COLO668 (cell line): Measurements from ENCODE around the gene NEDD1.

Source experiments
- DNase-seq: peaks from one replicate; lab custom pipeline; 2025; ENCODE audit not compliant: unreplicated experiment; lab: John Stamatoyannopoulos, UW

The NEDD1 gene

GRCh38 chr12:96897421-96897820 lies 9.6 kb upstream of the NEDD1 start:
- no peak for DNase-seq

GRCh38 chr12:96901175-96901574 lies 5.9 kb upstream of the NEDD1 start:
- DNase-seq, result no peak

GRCh38 chr12:96902076-96902475 lies 5.0 kb upstream of the NEDD1 start:
- no peak for DNase-seq

GRCh38 chr12:96906498-96906848 lies 584 bp upstream of the NEDD1 start:
- DNase-seq, result no peak

GRCh38 chr12:96907671-96908422 lies 790 bp downstream of the NEDD1 start:
- DNase-seq, result peak; percentile 43

GRCh38 chr12:96908423-96908675 lies 1.3 kb downstream of the NEDD1 start:
- DNase-seq, result no peak

- DNase-seq, result no peak
Observed at GRCh38 chr12:96912261-96912660, 5.2 kb downstream of the NEDD1 start.

- no peak for DNase-seq
Observed at GRCh38 chr12:96912943-96913342, 5.9 kb downstream of the NEDD1 start.

GRCh38 chr12:96919510-96920210 lies 12.6 kb downstream of the NEDD1 start:
- no peak for DNase-seq

- DNase-seq, result no peak
Observed at GRCh38 chr12:96948782-96949181, 41.7 kb downstream of the NEDD1 start.

- no peak for DNase-seq
Observed at GRCh38 chr12:96979532-96979931, 72.5 kb downstream of the NEDD1 start.

GRCh38 chr12:96980991-96981414 lies 73.9 kb downstream of the NEDD1 start:
- DNase-seq, result no peak

GRCh38 chr12:96981911-96982310 lies 74.9 kb downstream of the NEDD1 start:
- no peak for DNase-seq

- DNase-seq, result no peak
Observed at GRCh38 chr12:96982671-96983070, 75.6 kb downstream of the NEDD1 start.

GRCh38 chr12:96985515-96986362 lies 78.7 kb downstream of the NEDD1 start:
- DNase-seq, result peak; percentile 79

- peak; percentile 25 for DNase-seq
Observed at GRCh38 chr12:96986883-96987523, 79.9 kb downstream of the NEDD1 start.

GRCh38 chr12:96988919-96989318 lies 81.9 kb downstream of the NEDD1 start:
- DNase-seq, result no peak

- peak; percentile 38 for DNase-seq
Observed at GRCh38 chr12:96989916-96990315, 82.9 kb downstream of the NEDD1 start.

GRCh38 chr12:96994900-96995299 lies 87.8 kb downstream of the NEDD1 start:
- DNase-seq, result no peak

GRCh38 chr12:96995861-96996260 lies 88.8 kb downstream of the NEDD1 start:
- DNase-seq, result no peak

GRCh38 chr12:96997797-96998484 lies 90.9 kb downstream of the NEDD1 start:
- no peak for DNase-seq
